H1 (cell line): ENCODE results near the gene PKN3. TPM values are rescaled to one million over a fixed set of nuclear protein-coding genes. Genes with fewer than 3 reads are reported as not detected.

Experiments
- CTCF ChIA-PET: fragments of 300-600 bp; sonication (Branson Sonifier 250); formaldehyde crosslinking; loops from one replicate; lab custom pipeline; 2021; ENCODE audit not compliant: partially characterized antibody; lab: Charles Lee
- POLR2A ChIA-PET: fragments of 300-600 bp; sonication (Branson Sonifier 250); formaldehyde crosslinking; loops from one replicate; lab custom pipeline; 2021; ENCODE audit warnings: inconsistent platforms; ENCODE audit not compliant: partially characterized antibody; lab: Charles Lee
- DNase-seq, 2 experiments: peaks; one replicate each; pipeline versions ENCODE4 v3.0.0 to v3.0.0-alpha.2; 2010 to 2022; ENCODE audit warnings: low spot score in 2 of 2, low read depth in 1 of 2, mixed read lengths in 1 of 2
- FAIRE-seq: peaks from 2 replicates; lab custom pipeline; 2011; peaks lifted over from hg19 to GRCh38; lab: Jason Lieb, UNC
- H2AFZ ChIP-seq: 2 replicates; pipeline ENCODE4 v1.8.1; 2012; ENCODE audit warnings: low read length, inconsistent platforms
- H2AK5ac ChIP-seq: 2 replicates; pipeline ENCODE4 v1.6.1; 2013; ENCODE audit warnings: low read depth, low read length
- H2BK120ac ChIP-seq: replicated peaks from 2 replicates; pipeline ENCODE3; 2013; ENCODE audit warnings: low read depth, low read length, inconsistent platforms
- H2BK12ac ChIP-seq: 2 replicates; pipeline ENCODE4 v1.6.1; 2013; ENCODE audit warnings: low read depth, low read length
- H2BK15ac ChIP-seq: 2 replicates; pipeline ENCODE4 v1.6.1; 2013; ENCODE audit warnings: low read length
- H2BK20ac ChIP-seq: 2 replicates; pipeline ENCODE4 v1.6.1; 2013; ENCODE audit warnings: low read length
- H2BK5ac ChIP-seq: 2 replicates; pipeline ENCODE4 v1.6.1; 2013; ENCODE audit warnings: low read depth, low read length
- H3K14ac ChIP-seq: 2 replicates; pipeline ENCODE4 v1.6.1; 2013; ENCODE audit warnings: inconsistent platforms; ENCODE audit not compliant: insufficient read length
- H3K18ac ChIP-seq: 2 replicates; pipeline ENCODE4 v1.6.1; 2013; ENCODE audit warnings: low read length; ENCODE audit errors: extremely low read depth
- H3K23ac ChIP-seq: 2 replicates; pipeline ENCODE4 v1.6.1; 2013; ENCODE audit warnings: inconsistent platforms; ENCODE audit not compliant: insufficient read length
- H3K23me2 ChIP-seq: 2 replicates; pipeline ENCODE4 v1.6.1; 2013; ENCODE audit warnings: low read depth, low read length
- H3K27ac ChIP-seq: 2 replicates; pipeline ENCODE4 v1.6.1; 2011; ENCODE audit warnings: low read depth, low read length, inconsistent platforms
- H3K27me3 ChIP-seq, 4 experiments: replicated peaks in 1 of 4; 1 replicate in 1 of 4; 2 replicates in 3 of 4; pipeline versions ENCODE4 v1.6.1 to v1.8.1; 2011 to 2013; ENCODE audit warnings: low read length in 3 of 4, mild to moderate bottlenecking in 3 of 4, inconsistent platforms in 2 of 4, mixed read lengths in 2 of 4, moderate library complexity in 1 of 4; ENCODE audit not compliant: control insufficient read depth in 3 of 4, insufficient read depth in 3 of 4; ENCODE audit errors: extremely low read depth in 1 of 4
- H3K36me3 ChIP-seq, 4 experiments: 2 replicates each; pipeline versions ENCODE4 v1.6.1 to v1.8.1; 2011 to 2013; ENCODE audit warnings: mild to moderate bottlenecking in 4 of 4, low read length in 3 of 4, moderate library complexity in 2 of 4, control low read depth in 1 of 4, inconsistent platforms in 1 of 4; ENCODE audit not compliant: insufficient read depth in 4 of 4, control insufficient read depth in 2 of 4
- H3K4ac ChIP-seq: replicated peaks from 2 replicates; pipeline ENCODE3; 2013; ENCODE audit warnings: low read length, low read depth, mixed read lengths, inconsistent platforms; ENCODE audit not compliant: insufficient read length
- H3K4me1 ChIP-seq, 4 experiments: replicated peaks in 1 of 4; 1 replicate in 1 of 4; 2 replicates in 3 of 4; pipeline versions ENCODE4 v1.6.1 to v1.8.1; 2011 to 2013; ENCODE audit warnings: low read length in 3 of 4, inconsistent platforms in 2 of 4, mixed read lengths in 1 of 4; ENCODE audit not compliant: insufficient read depth in 4 of 4, control insufficient read depth in 3 of 4
- H3K4me2 ChIP-seq, 2 experiments: 2 replicates each; pipeline versions ENCODE4 v1.6.1 to v1.8.1; 2011 to 2013; ENCODE audit warnings: low read depth in 2 of 2, low read length in 2 of 2, control low read depth in 1 of 2, inconsistent platforms in 1 of 2, mild to moderate bottlenecking in 1 of 2; ENCODE audit not compliant: insufficient read depth in 1 of 2
- H3K4me3 ChIP-seq, 4 experiments: fragments of 200-600, 300-600 bp in 1 of 4; sonication (generic), shearing (Covaris generic), sonication (Bioruptor Twin) in 1 of 4; 2 replicates each; pipeline versions ENCODE4 v1.5.1 to v1.8.1; 2011 to 2016; ENCODE audit warnings: low read length in 4 of 4, low read depth in 3 of 4, control low read depth in 2 of 4, inconsistent platforms in 2 of 4, mild to moderate bottlenecking in 2 of 4, mixed read lengths in 1 of 4, moderate library complexity in 1 of 4; ENCODE audit not compliant: insufficient read depth in 2 of 4; ENCODE audit errors: extremely low read depth in 1 of 4
- H3K56ac ChIP-seq: replicated peaks from 2 replicates; pipeline ENCODE3; 2013; ENCODE audit warnings: low read depth, mild to moderate bottlenecking, mixed read lengths, low read length, inconsistent platforms; ENCODE audit not compliant: insufficient read length
- H3K79me1 ChIP-seq: 2 replicates; pipeline ENCODE4 v1.6.1; 2013; ENCODE audit warnings: low read depth, low read length, control low read depth
- H3K79me2 ChIP-seq, 2 experiments: 2 replicates each; pipeline versions ENCODE4 v1.6.1 to v1.8.1; 2012 to 2013; ENCODE audit warnings: low read length in 2 of 2, mild to moderate bottlenecking in 2 of 2, inconsistent platforms in 1 of 2; ENCODE audit not compliant: insufficient read depth in 2 of 2, control insufficient read depth in 1 of 2
- H3K9ac ChIP-seq, 4 experiments: replicated peaks in 1 of 4; 1 replicate in 1 of 4; 2 replicates in 3 of 4; pipeline versions ENCODE4 v1.6.1 to v1.8.1; 2011 to 2013; ENCODE audit warnings: low read depth in 3 of 4, low read length in 3 of 4, control low read depth in 2 of 4, mild to moderate bottlenecking in 2 of 4, moderate library complexity in 2 of 4, inconsistent platforms in 1 of 4; ENCODE audit errors: extremely low read depth in 1 of 4
- H3K9me3 ChIP-seq, 2 experiments: 2 replicates each; pipeline versions ENCODE4 v1.6.1 to v1.8.1; 2012 to 2013; ENCODE audit warnings: mild to moderate bottlenecking in 2 of 2, moderate library complexity in 2 of 2, control low read depth in 1 of 2, inconsistent platforms in 1 of 2, low read depth in 1 of 2, low read length in 1 of 2, mixed read lengths in 1 of 2; ENCODE audit not compliant: insufficient read depth in 2 of 2
- H4K20me1 ChIP-seq, 2 experiments: replicated peaks in 1 of 2; 2 replicates each; pipeline versions ENCODE3 to v1.8.1; 2011 to 2013; ENCODE audit warnings: inconsistent platforms in 2 of 2, low read length in 2 of 2, mild to moderate bottlenecking in 1 of 2; ENCODE audit not compliant: insufficient read depth in 2 of 2, control insufficient read depth in 1 of 2
- H4K5ac ChIP-seq: 2 replicates; pipeline ENCODE4 v1.6.1; 2013; ENCODE audit warnings: low read length, low read depth, mixed read lengths, inconsistent platforms; ENCODE audit not compliant: insufficient read length
- H4K8ac ChIP-seq: 2 replicates; pipeline ENCODE4 v1.8.0; 2013; ENCODE audit warnings: mild to moderate bottlenecking, moderate library complexity, low read length, inconsistent platforms; ENCODE audit not compliant: insufficient read depth; ENCODE audit errors: extremely low read depth
- H4K91ac ChIP-seq: replicated peaks from 2 replicates; pipeline ENCODE3; 2013; ENCODE audit warnings: low read length, mixed read lengths, inconsistent platforms; ENCODE audit not compliant: insufficient read length
- BCL11A ChIP-seq, 2 experiments: IDR thresholded peaks; one replicate each; pipeline ENCODE4 v1.6.1; 2011; ENCODE audit warnings: low read depth in 2 of 2, low read length in 2 of 2, mild to moderate bottlenecking in 2 of 2
- CEBPB ChIP-seq: IDR thresholded peaks from 2 replicates; pipeline ENCODE4 v1.6.1; 2012; ENCODE audit warnings: low read depth, low read length
- GTF2F1 ChIP-seq: IDR thresholded peaks from 2 replicates; pipeline ENCODE4 v1.6.1; 2012; ENCODE audit warnings: low read depth, low read length, improper control_type of control experiment, borderline replicate concordance
- JUN ChIP-seq: IDR thresholded peaks from 2 replicates; pipeline ENCODE4 v1.6.1; 2011; ENCODE audit warnings: low read depth, mild to moderate bottlenecking, improper control_type of control experiment, low read length
- MAFK ChIP-seq: IDR thresholded peaks from 2 replicates; pipeline ENCODE4 v1.6.1; 2012; ENCODE audit warnings: low read depth, mild to moderate bottlenecking, improper control_type of control experiment, low read length
- NRF1 ChIP-seq: IDR thresholded peaks from 2 replicates; pipeline ENCODE4 v1.6.1; 2011; ENCODE audit warnings: mild to moderate bottlenecking, low read depth, low read length, improper control_type of control experiment
- POLR2AphosphoS5 ChIP-seq: IDR thresholded peaks from 2 replicates; pipeline ENCODE4 v1.6.1; 2011; ENCODE audit warnings: low read depth, low read length
- RAD21 ChIP-seq, 2 experiments: IDR thresholded peaks in 1 of 2; conservative IDR thresholded peaks in 1 of 2; 2 replicates each; pipeline ENCODE4 v1.6.1; 2011; ENCODE audit warnings: low read depth in 2 of 2, low read length in 2 of 2, improper control_type of control experiment in 1 of 2, inconsistent platforms in 1 of 2, mild to moderate bottlenecking in 1 of 2, moderate library complexity in 1 of 2
- RFX5 ChIP-seq: IDR thresholded peaks from 2 replicates; pipeline ENCODE4 v1.6.1; 2011; ENCODE audit warnings: low read depth, low read length, improper control_type of control experiment, borderline replicate concordance
- RNF2 ChIP-seq: fragments of 200-900, 300-1000 bp; sonication (generic); IDR thresholded peaks from 2 replicates; pipeline ENCODE4 v1.7.1; 2016; ENCODE audit warnings: borderline replicate concordance, low read depth, mild to moderate bottlenecking, antibody characterized with exemption, low read length; ENCODE audit not compliant: poor library complexity, severe bottlenecking; ENCODE audit errors: missing control alignments
- SP4 ChIP-seq: IDR thresholded peaks from 2 replicates; pipeline ENCODE4 v1.6.1; 2012; ENCODE audit warnings: low read length, inconsistent platforms
- TBP ChIP-seq: IDR thresholded peaks from 2 replicates; pipeline ENCODE4 v1.6.1; 2011; ENCODE audit warnings: low read depth, low read length, improper control_type of control experiment
- WGBS, 2 experiments: shearing (Covaris generic) in 1 of 2; methylation state at CpG; one replicate each; pipeline versions ENCODE4 v1.1.6 to v1.1.7; 2013 to 2015; ENCODE audit warnings: low lambda C conversion rate in 2 of 2, mixed read lengths in 2 of 2, inconsistent platforms in 1 of 2, low coverage in 1 of 2, missing lambda C conversion rate in 1 of 2; ENCODE audit not compliant: insufficient replicate concordance in 2 of 2, insufficient coverage in 1 of 2, insufficient read length in 1 of 2; ENCODE audit errors: extremely low coverage in 1 of 2, missing lambda C conversion rate in 1 of 2; 5-methylcytosine and 5-hydroxymethylcytosine counted together
- polyA plus RNA-seq, 7 experiments: library from polyadenylated mRNA; depleted of rRNA in 3 of 7; stranded (reverse) in 5 of 7; unstranded in 2 of 7; fragments of >200 nt in 5 of 7; fragments of 200-250 nt in 2 of 7; gene quantifications; 1 replicate in 5 of 7; 2 replicates in 1 of 7; 4 replicates in 1 of 7; pipeline versions ENCODE4 v1.2.1 to v1.2.3, GENCODE V29; 2011 to 2013; ENCODE audit warnings: missing spikeins in 2 of 7, mixed read lengths in 2 of 7
- total RNA-seq: library from RNA; stranded (reverse); fragmentation: NEBNext Ultra II Directional; extraction: Animal tissue kit (Norgen Biotek cat#: 25700); gene quantifications from 2 replicates; pipeline ENCODE4 v1.2.1, GENCODE V29; 2021
- TF ChIP-seq, protein P1 (sequence below): IDR thresholded peaks from 2 replicates; pipeline ENCODE4 v1.6.1; 2011; ENCODE audit warnings: low read depth, mild to moderate bottlenecking, low read length; ENCODE audit not compliant: insufficient read depth

The PKN3 gene
- total and polyA plus RNA-seq, 2 of the 8 experiments (the other 6 are each of a cell fraction or from before 2014, with no cell fraction given), result 15.7 to 16.3 TPM

DNA sequence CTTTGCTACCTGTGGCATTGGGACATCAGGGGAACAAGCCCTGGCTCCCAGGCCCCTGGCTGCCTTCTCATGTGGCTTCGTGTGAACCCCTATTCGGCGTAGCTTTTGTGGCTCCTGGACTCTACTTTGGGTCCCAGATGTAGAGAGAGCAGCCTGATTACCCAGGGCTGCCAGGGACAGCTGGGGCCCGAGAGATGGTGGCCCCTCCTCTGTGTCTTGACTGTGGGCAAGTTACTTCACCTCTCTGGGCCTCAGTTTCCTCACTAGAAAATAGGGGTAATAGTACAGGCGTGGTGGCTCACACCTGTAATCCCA lies 2.0 kb downstream of the PKN3 start:
- no peaks in the 10 kb centered on the region for H3K27me3 ChIP-seq
- no peak overlapping the region for H2BK15ac ChIP-seq
- H2AFZ ChIP-seq, result no peak overlapping the region
- H3K9ac ChIP-seq, result no peak overlapping the region
- H3K4me3 ChIP-seq, result no peak overlapping the region
- no peaks in the 10 kb centered on the region for H3K79me2 ChIP-seq
- 93% methylated on average over 5 of the region's 5 CpGs; no CpG with 5 or more reads in 1 of the 2 experiments for WGBS, 2 experiments
- H4K20me1 ChIP-seq, result peaks cover 2 to 3% of the 10 kb centered on the region in 2 experiments
- no peak overlapping the region for H2AK5ac ChIP-seq
- H4K5ac ChIP-seq, result no peak overlapping the region
- no peaks in the 10 kb centered on the region for H3K9me3 ChIP-seq
- H3K14ac ChIP-seq, result no peak overlapping the region
- no peak overlapping the region for H3K18ac ChIP-seq
- FAIRE-seq (no peak), DNase-seq (no peak)
- H3K27ac ChIP-seq, result no peak overlapping the region
- peaks cover 0 to 5% (median 0%) of the 10 kb centered on the region in 4 experiments; a peak in 2 of 8 replicates for H3K36me3 ChIP-seq
- H2BK20ac ChIP-seq, result no peak overlapping the region
- no peak overlapping the region for H2BK120ac ChIP-seq
- no peak overlapping the region for H4K8ac ChIP-seq
- H3K56ac ChIP-seq, result no peak overlapping the region
- H3K4ac ChIP-seq, result no peak overlapping the region
- H2BK12ac ChIP-seq, result no peak overlapping the region
- no peak overlapping the region for H4K91ac ChIP-seq
- H3K4me2 ChIP-seq, result no peak overlapping the region; a peak in 1 of 4 replicates
- ChIA-PET POLR2A (interaction anchor here (0.6 to 46.1 kb wide), 5 partner anchors 16 to 140 kb away, joined by 3 to 1197 read pairs (median 3); partner anchors contain the start of genes DYNC2I2, SET and ZDHHC12), CTCF (interaction anchor here (0.6 to 1.8 kb wide), 6 partner anchors 10 to 71 kb away, joined by 3 to 7 read pairs (median 3); no protein-coding TSS in a partner anchor)
- no peak overlapping the region for H3K23ac ChIP-seq
- H2BK5ac ChIP-seq, result no peak overlapping the region
- H3K23me2 ChIP-seq, result peaks cover 7% of the 10 kb centered on the region; the same call in 1 of the 2 replicates
- peaks cover 0 to 4% (median 2%) of the 10 kb centered on the region in 4 experiments; a peak in 3 of 7 replicates for H3K4me1 ChIP-seq
- no peaks in the 10 kb centered on the region for H3K79me1 ChIP-seq
- TF ChIP-seq CEBPB (no peak), TBP (no peak), SP4 (no peak), MAFK (no peak), RNF2 (no peak), RFX5 (no peak), JUN (no peak), GTF2F1 (no peak), POLR2AphosphoS5 (no peak), NRF1 (no peak), RAD21 (IDR thresholded peaks at IDR 0.05 in 1 of 2, conservative IDR thresholded peaks at IDR 0.05 in 1 of 2; ENCODE audit: low read depth in 2 of 2, low read length in 2 of 2) (no peak), BCL11A (IDR thresholded peaks at IDR 0.05; ENCODE audit: low read depth in 2 of 2, low read length in 2 of 2) (no peak)
- TF ChIP-seq, protein P1, sequence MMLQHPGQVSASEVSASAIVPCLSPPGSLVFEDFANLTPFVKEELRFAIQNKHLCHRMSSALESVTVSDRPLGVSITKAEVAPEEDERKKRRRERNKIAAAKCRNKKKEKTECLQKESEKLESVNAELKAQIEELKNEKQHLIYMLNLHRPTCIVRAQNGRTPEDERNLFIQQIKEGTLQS, result no peak
